GM23338 (cell line): ENCODE results near the gene TMPRSS3. TPM values are rescaled to one million over a fixed set of nuclear protein-coding genes. Genes with fewer than 3 reads are reported as not detected.

Experiments
- ATAC-seq: fragments of 200-7000 bp; cut with Tn5 transposase; 3 replicates; pipeline ENCODE4 v1.9.1; 2020
- DNase-seq: peaks from one replicate; pipeline ENCODE4 v3.0.0-alpha.2; 2015; ENCODE audit warnings: low spot score
- H2AFZ ChIP-seq: fragments of 200-600 bp; sonication (generic); 2 replicates; pipeline ENCODE4 v1.8.0; 2016; ENCODE audit warnings: antibody characterized with exemption, mild to moderate bottlenecking, moderate library complexity
- H3F3A ChIP-seq: fragments of 200-600 bp; sonication (generic); replicated peaks from 2 replicates; pipeline ENCODE4 v1.8.0; 2017; ENCODE audit warnings: antibody characterized with exemption, mixed run types, low read depth
- H3K27ac ChIP-seq: fragments of 200-600 bp; sonication (generic); 2 replicates; pipeline ENCODE4 v1.6.1; 2016; ENCODE audit warnings: low read depth
- H3K27me3 ChIP-seq: fragments of 200-600 bp; sonication (generic); 2 replicates; pipeline ENCODE4 v1.8.0; 2016; ENCODE audit warnings: mild to moderate bottlenecking, mixed run types, moderate library complexity; ENCODE audit not compliant: insufficient read depth
- H3K36me3 ChIP-seq: fragments of 200-600 bp; sonication (generic); 2 replicates; pipeline ENCODE4 v1.8.0; 2016; ENCODE audit warnings: mild to moderate bottlenecking; ENCODE audit not compliant: insufficient read depth
- H3K4me1 ChIP-seq: fragments of 200-600 bp; sonication (generic); 2 replicates; pipeline ENCODE4 v1.8.0; 2016; ENCODE audit warnings: mild to moderate bottlenecking, moderate library complexity; ENCODE audit not compliant: insufficient read depth
- H3K4me2 ChIP-seq: fragments of 200-600 bp; sonication (generic); 2 replicates; pipeline ENCODE4 v1.7.1; 2017; ENCODE audit warnings: mixed run types
- H3K4me3 ChIP-seq: fragments of 200-600 bp; sonication (generic); 2 replicates; pipeline ENCODE4 v1.6.1; 2016; ENCODE audit warnings: mixed run types
- H3K79me2 ChIP-seq: fragments of 200-600 bp; sonication (generic); replicated peaks from 2 replicates; pipeline ENCODE4 v1.8.0; 2017; ENCODE audit warnings: mild to moderate bottlenecking; ENCODE audit not compliant: insufficient read depth
- H3K9me2 ChIP-seq: fragments of 200-600 bp; sonication (generic); 2 replicates; pipeline ENCODE4 v1.8.0; 2017; ENCODE audit not compliant: insufficient read depth
- H4K20me1 ChIP-seq: fragments of 200-600 bp; sonication (generic); replicated peaks from 2 replicates; pipeline ENCODE4 v1.8.0; 2017; ENCODE audit warnings: mild to moderate bottlenecking; ENCODE audit not compliant: insufficient read depth
- H3K27ac Mint-ChIP-seq: 2 replicates; pipeline ENCODE4 v1.8.0; 2020; ENCODE audit warnings: inconsistent platforms, mild to moderate bottlenecking, moderate library complexity, mixed read lengths
- H3K27me3 Mint-ChIP-seq: 3 replicates; pipeline ENCODE4 v1.8.0; 2022; ENCODE audit warnings: low read depth, mild to moderate bottlenecking, moderate library complexity, mixed read lengths, inconsistent platforms; ENCODE audit not compliant: insufficient read depth, poor library complexity
- H3K36me3 Mint-ChIP-seq: 3 replicates; pipeline ENCODE4 v1.8.0; 2021; ENCODE audit warnings: low read depth, mild to moderate bottlenecking, inconsistent platforms, moderate library complexity, mixed read lengths
- H3K4me1 Mint-ChIP-seq: 3 replicates; pipeline ENCODE4 v1.8.0; 2020; ENCODE audit warnings: mild to moderate bottlenecking, inconsistent platforms, mixed read lengths
- H3K4me3 Mint-ChIP-seq: 3 replicates; pipeline ENCODE4 v1.8.0; 2021; ENCODE audit warnings: moderate library complexity, mild to moderate bottlenecking, inconsistent platforms, mixed read lengths
- H3K9me3 Mint-ChIP-seq: 3 replicates; pipeline ENCODE4 v1.8.0; 2020; ENCODE audit warnings: moderate library complexity, mild to moderate bottlenecking, inconsistent platforms, mixed read lengths
- CTCF ChIP-seq, 2 experiments: fragments of 200-600 bp in 1 of 2; sonication (generic) in 1 of 2; conservative IDR thresholded peaks; 2 replicates each; pipeline versions ENCODE4 v1.5.1 to v1.6.1; 2016 to 2017; ENCODE audit warnings: antibody characterized with exemption in 2 of 2, low read depth in 2 of 2, mild to moderate bottlenecking in 2 of 2, moderate library complexity in 1 of 2
- ETS1 ChIP-seq: IDR thresholded peaks from 2 replicates; pipeline ENCODE4 v1.6.1; 2016; ENCODE audit warnings: antibody characterized with exemption
- EZH2phosphoT487 ChIP-seq: fragments of 200-600 bp; sonication (generic); IDR thresholded peaks from one replicate; pipeline ENCODE4 v1.8.1; 2018; ENCODE audit warnings: antibody characterized with exemption; ENCODE audit not compliant: unreplicated experiment
- NANOG ChIP-seq: IDR thresholded peaks from 2 replicates; pipeline ENCODE4 v1.6.1; 2016; ENCODE audit warnings: antibody characterized with exemption, borderline replicate concordance
- POLR2AphosphoS5 ChIP-seq: IDR thresholded peaks from 2 replicates; pipeline ENCODE4 v1.6.1; 2016; ENCODE audit warnings: antibody characterized with exemption, low read depth
- ZNF331 ChIP-seq: fragments of 250-450 bp; sonication (Bioruptor Pico); IDR thresholded peaks from 2 replicates; pipeline ENCODE4 v1.5.0; 2020; ENCODE audit warnings: low read depth, mild to moderate bottlenecking, moderate library complexity
- ZNF462 ChIP-seq: fragments of 250-450 bp; sonication (Bioruptor Pico); IDR thresholded peaks from 2 replicates; pipeline ENCODE4 v1.5.0; 2020; ENCODE audit warnings: mild to moderate bottlenecking, moderate library complexity
- polyA plus RNA-seq: library from polyadenylated mRNA; unstranded; fragments of >200 nt; fragmentation: Nextera tagmentation; extraction: Ambion mirVana; gene quantifications from 2 replicates; pipeline ENCODE4 v1.2.1, GENCODE V29; 2016
- total RNA-seq: library from RNA; depleted of rRNA; stranded (reverse); fragments of >200 nt; shearing (Covaris generic); gene quantifications from 2 replicates; pipeline ENCODE4 v1.2.3, GENCODE V29; 2014

TMPRSS3 gene
- total and polyA plus RNA-seq, 2 experiments from 2014 or later: 0.17 TPM; not detected in 1

GRCh38 chr21:42377951-42378340 is 17.9 kb downstream of the TMPRSS3 start (continued):
- TF ChIP-seq CTCF (conservative IDR thresholded peaks at IDR 0.05; ENCODE audit: low read depth in 2 of 2) (no peak), EZH2phosphoT487 (no peak)

- TF ChIP-seq ZNF331 (CRISPR knock-in tag): no peak
- no peak for TF ChIP-seq ZNF462 (CRISPR knock-in tag)
- no peak for TF ChIP-seq ETS1
- no peak for TF ChIP-seq CTCF (conservative IDR thresholded peaks at IDR 0.05; ENCODE audit: low read depth in 2 of 2)
- no peak for TF ChIP-seq NANOG
- no peak for TF ChIP-seq EZH2phosphoT487
- no peak for TF ChIP-seq POLR2AphosphoS5
- Histone ChIP-seq H4K20me1 (no peaks in the 10 kb centered on the region), H3K4me2 (no peak overlapping the region), H3K36me3 (no peaks in the 10 kb centered on the region), H3K27ac (no peak overlapping the region), H3F3A (no peaks in the 10 kb centered on the region), H3K79me2 (no peaks in the 10 kb centered on the region), H2AFZ (no peak overlapping the region), H3K9me2 (no peaks in the 10 kb centered on the region), H3K4me3 (no peak overlapping the region), H3K4me1 (no peaks in the 10 kb centered on the region), H3K27me3 (no peaks in the 10 kb centered on the region)
- Mint-ChIP-seq H3K27me3 (peaks cover 3% of the 10 kb centered on the region), H3K4me1 (no peaks in the 10 kb centered on the region), H3K36me3 (peaks cover 4% of the 10 kb centered on the region), H3K27ac (no peak overlapping the region; the same call in 1 of the 2 replicates), H3K4me3 (no peak overlapping the region), H3K9me3 (peaks cover 10% of the 10 kb centered on the region; the same call in 1 of the 3 replicates)
- DNase-seq: no peak
- ATAC-seq: no peak
Measured at GRCh38 chr21:42377211-42377950, 18.5 kb downstream of the TMPRSS3 start.
